Mucosa of rectum (tissue), 2 donors: ENCODE measurements around the gene FAM193B.

Source experiments
- H3K27ac ChIP-seq, 2 donors: one replicate each; pipeline ENCODE4 v1.7.0; 2013; ENCODE audit warnings: inconsistent platforms in 2 of 2, low read depth in 2 of 2, low read length in 2 of 2
- H3K27me3 ChIP-seq, 2 donors: one replicate each; pipeline ENCODE4 v1.7.0; 2013; ENCODE audit warnings: low read length in 2 of 2; ENCODE audit not compliant: control insufficient read depth in 2 of 2, insufficient read depth in 2 of 2
- H3K36me3 ChIP-seq, 2 donors: one replicate each; pipeline ENCODE4 v1.7.0; 2013; ENCODE audit warnings: low read length in 2 of 2; ENCODE audit not compliant: control insufficient read depth in 2 of 2, insufficient read depth in 2 of 2
- H3K4me1 ChIP-seq, 2 donors: one replicate each; pipeline ENCODE4 v1.7.0; 2013; ENCODE audit warnings: low read length in 2 of 2, mild to moderate bottlenecking in 1 of 2; ENCODE audit not compliant: control insufficient read depth in 2 of 2, insufficient read depth in 2 of 2
- H3K4me3 ChIP-seq, 2 donors: one replicate each; pipeline ENCODE4 v1.7.0; 2013; ENCODE audit warnings: low read length in 2 of 2
- H3K9ac ChIP-seq, 2 donors: one replicate each; pipeline ENCODE4 v1.7.0; 2013; ENCODE audit warnings: low read length in 2 of 2, low read depth in 1 of 2, mild to moderate bottlenecking in 1 of 2
- H3K9me3 ChIP-seq, 2 donors: one replicate each; pipeline ENCODE4 v1.7.0; 2013; ENCODE audit warnings: low read length in 2 of 2; ENCODE audit not compliant: control insufficient read depth in 2 of 2
- donor health status: healthy.
- donor health status: Normal muscosa, but diverticular disease.

Gene FAM193B

DNA sequence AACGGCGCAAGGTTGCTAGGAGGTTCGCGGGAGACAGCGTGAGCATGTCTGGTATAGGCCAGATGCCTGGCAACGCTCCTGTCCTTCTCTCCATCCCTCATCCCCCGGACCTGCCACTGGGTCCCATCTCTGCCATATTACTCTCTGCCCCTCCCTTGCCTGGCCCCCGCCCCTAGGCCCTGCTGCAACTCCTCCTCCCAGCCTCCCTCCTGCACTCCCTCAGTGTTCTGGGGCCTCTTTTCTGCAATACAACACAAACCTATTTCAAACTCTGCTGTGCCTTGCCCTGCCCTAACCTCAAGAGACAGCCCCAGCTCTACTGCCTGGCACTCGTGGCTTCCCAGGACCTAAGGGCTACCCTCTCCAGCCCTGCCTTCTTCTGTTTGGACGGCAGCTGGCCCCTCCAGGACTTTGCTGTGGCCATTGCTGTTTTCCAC is 72.0 kb downstream of the FAM193B start:
- Histone ChIP-seq H3K36me3 (peaks cover 6 to 8% of the 10 kb centered on the region in 2 donors), H3K4me1 (peaks cover 3 to 5% of the 10 kb centered on the region in 2 donors), H3K9me3 (no peaks in the 10 kb centered on the region), H3K27ac (no peak overlapping the region), H3K27me3 (no peaks in the 10 kb centered on the region), H3K9ac (no peak overlapping the region), H3K4me3 (no peak overlapping the region)

DNA sequence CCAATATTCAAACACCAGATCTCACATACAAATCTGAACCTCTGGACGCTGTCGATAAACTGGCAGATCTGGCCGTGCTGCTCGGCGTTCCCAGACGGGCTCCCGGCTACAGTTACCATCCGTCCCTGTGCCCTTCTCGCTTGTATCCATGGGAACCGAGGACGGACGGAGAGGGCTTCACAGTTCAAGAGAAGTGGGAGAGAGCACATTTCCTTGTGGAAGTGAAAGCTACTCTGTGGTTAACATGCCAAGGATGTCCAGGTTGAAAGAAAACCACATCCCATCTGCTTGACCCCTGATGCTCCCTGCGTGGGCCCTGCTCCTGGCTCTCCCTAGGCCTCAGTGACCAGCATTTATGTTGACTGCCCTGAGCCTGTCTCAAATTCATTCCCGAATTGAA is 74.6 kb downstream of the FAM193B start:
- peak overlapping the region; percentile 43 to 62 for H3K27ac ChIP-seq
- no peaks in the 10 kb centered on the region for H3K9me3 ChIP-seq
- peak overlapping the region in 1 of 2 donors; percentile 13 for H3K9ac ChIP-seq
- H3K4me1 ChIP-seq, result peaks cover 3 to 5% of the 10 kb centered on the region in 2 donors
- H3K36me3 ChIP-seq, result peaks cover 3% of the 10 kb centered on the region in 2 donors
- no peak overlapping the region for H3K4me3 ChIP-seq
- H3K27me3 ChIP-seq, result no peaks in the 10 kb centered on the region

DNA sequence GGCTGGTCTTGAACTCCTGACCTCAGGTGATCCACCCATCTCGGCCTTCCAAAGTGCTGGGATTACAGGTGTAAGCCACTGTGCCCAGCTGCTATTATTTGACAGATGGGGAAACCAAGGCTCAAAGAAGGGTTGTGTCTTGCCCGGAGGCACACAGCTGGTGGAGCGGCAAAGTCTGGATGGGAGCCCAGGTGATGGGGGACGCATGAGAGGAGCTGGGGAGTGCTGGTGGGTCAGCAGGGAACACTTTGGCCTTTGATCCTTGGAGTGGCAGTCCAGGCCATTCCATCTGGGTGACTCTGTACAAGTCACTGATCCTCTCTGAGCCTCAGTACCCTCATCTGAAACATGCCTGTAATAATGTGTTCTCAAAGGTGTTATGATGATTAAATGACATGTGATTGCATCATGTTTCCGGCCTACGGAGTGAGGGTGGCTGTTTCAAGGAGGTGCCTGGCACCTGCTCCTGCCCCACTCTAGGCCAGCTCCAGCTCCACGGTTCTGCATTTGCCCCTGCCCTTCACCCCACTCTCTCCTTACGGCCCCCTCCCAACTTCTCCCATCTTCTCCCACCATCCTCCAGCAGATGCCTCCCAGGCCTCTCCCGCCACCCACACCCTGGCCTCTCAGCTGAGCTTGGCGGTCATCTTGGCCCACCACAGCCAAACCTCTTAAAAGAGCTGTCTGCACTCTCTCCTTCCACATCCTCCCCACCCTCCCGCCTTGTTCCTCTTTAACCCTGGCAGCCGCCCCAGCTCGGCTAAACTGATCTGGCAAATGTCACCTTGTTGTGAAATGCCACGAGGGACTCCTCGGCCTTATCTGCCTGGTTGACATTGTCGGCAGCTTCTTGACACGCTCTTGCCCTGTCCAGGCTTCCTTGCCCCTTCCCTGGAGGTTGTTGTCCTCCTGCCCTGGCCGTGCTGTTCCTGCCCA is 75.4 kb downstream of the FAM193B start:
- H3K36me3 ChIP-seq, result peaks cover 3% of the 10 kb centered on the region in 2 donors
- no peaks in the 10 kb centered on the region for H3K9me3 ChIP-seq
- peak overlapping the region; percentile 43 to 62 for H3K27ac ChIP-seq
- H3K9ac ChIP-seq, result no peak overlapping the region
- no peak overlapping the region for H3K4me3 ChIP-seq
- no peaks in the 10 kb centered on the region for H3K27me3 ChIP-seq
- peaks cover 3 to 5% of the 10 kb centered on the region in 2 donors for H3K4me1 ChIP-seq

DNA sequence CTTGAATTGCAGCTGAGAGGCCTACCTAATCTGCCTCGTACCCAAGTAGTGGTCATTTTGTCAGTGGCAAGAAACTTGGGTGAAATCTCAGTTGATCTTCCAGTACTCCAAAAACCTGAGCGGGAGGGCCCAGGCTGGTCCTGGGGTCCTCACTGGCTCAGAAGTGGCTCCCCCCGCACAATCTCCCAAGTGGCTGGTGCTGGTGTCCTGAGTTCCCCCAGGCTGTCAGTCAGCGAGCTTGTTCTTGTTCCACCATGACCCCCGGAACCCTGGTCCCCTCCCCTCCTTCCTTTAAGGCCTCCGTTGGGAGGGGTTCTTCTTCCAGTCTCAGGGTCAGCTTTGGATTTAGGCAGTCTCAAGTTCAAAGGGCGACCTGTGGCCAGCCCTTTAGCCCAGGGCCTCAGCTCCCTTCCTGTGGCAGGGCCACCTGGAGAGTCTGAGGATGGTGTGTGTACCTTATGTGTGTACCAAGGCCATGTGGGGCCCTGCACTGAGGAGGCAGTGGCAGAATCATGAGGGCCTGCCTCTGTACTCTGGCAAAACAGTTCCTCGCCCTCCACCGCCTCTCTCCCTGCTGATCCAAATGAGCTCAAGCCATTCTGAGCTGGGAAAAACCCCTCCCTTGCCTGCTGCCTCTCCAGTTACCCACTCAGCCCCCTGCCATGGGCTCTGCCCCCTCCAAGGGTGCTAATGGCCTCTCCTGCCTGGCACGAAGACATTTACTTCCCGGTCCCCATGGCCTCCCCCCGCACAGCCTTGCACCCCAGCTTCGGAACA is 76.5 kb downstream of the FAM193B start:
- Histone ChIP-seq H3K4me1 (peaks cover 3 to 5% of the 10 kb centered on the region in 2 donors), H3K9me3 (no peaks in the 10 kb centered on the region), H3K27ac (no peak overlapping the region)

DNA sequence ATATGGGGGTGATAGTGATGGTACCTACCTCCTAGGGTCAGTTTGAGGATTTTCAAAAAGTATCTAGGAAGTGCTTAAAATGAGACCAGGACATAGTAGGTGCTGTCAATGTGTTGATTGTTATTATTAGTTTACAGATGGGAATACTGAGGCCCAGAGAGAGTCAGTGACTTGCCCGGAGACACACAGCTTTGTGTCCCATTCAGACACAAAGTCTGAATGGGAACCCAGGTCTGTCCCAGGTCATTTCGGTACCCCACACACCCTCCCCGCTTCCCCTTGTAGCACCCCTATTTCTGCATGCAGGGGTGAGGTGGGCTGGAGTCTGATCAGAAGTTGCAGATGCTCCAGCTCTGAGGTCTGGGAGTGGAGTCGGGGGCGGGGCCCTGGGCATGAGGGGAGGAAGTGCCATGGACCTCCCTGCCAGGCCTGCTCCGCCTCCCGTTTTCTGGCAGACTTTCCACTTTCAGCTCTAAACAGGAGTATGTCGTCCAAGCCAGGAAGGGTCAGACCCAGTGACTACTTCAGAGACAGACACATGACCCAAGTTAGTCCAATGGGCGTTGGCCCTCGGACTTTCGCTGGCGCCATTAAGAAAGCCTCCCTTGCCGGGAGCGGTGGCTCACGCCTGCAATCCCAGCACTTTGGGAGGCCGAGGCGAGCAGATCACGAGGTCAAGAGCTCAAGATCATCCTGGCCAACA is 77.7 kb downstream of the FAM193B start:
- Histone ChIP-seq H3K4me3 (no peak overlapping the region), H3K4me1 (peaks cover 9 to 13% of the 10 kb centered on the region in 2 donors), H3K27ac (no peak overlapping the region), H3K9me3 (no peaks in the 10 kb centered on the region), H3K36me3 (no peaks in the 10 kb centered on the region), H3K9ac (no peak overlapping the region), H3K27me3 (peaks cover 0 to 3% of the 10 kb centered on the region in 2 donors)

More for the DNA sequence above, 76.5 kb downstream of the FAM193B start:
- Histone ChIP-seq H3K4me3 (no peak overlapping the region), H3K36me3 (no peaks in the 10 kb centered on the region), H3K27me3 (no peaks in the 10 kb centered on the region), H3K9ac (no peak overlapping the region)

DNA sequence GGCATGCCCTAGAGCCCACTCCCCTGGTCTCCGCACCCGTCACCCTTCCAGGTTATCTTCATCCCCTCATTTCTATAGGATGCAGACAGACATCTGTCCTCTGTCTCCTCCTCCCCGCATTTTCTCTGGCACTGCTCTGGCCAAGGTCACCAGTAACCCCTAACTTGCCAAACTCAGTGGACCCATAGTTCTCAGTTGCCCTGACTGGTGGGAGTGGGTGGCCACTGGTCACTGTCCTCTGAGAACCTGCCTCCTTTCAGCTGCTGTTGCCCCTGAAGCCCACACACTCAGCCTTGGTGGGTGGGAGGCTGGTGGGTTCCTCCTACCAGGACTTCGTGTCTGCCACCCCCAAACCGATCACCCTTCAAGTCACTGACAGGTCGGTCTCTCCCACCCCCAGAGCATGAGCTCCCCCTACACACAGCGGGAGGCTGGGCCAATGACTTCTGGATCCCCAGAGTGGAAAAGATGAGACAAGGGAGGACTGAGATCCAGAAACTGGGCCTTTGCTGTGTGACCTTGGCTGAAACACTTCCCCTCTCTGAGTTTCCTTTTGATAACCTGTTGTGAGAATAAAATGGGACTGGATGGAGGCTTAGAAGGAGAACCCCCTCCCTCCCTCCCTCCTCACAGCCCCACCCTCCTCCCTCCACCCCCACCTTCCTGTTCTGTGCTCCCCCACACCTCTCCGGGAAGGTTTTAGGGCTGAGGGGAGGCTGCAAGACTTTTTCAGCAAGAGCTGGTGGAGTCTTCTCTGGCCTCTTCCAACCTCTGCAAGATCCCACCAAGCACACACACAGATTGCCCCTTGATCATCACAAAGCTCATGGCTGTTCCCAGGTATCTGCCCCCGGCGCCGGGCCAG is 78.6 kb downstream of the FAM193B start:
- H3K27ac ChIP-seq, result no peak overlapping the region
- H3K36me3 ChIP-seq, result no peaks in the 10 kb centered on the region
- no peak overlapping the region for H3K9ac ChIP-seq
- H3K27me3 ChIP-seq, result peaks cover 0 to 3% of the 10 kb centered on the region in 2 donors
- peaks cover 13 to 15% of the 10 kb centered on the region in 2 donors for H3K4me1 ChIP-seq
- H3K4me3 ChIP-seq, result no peak overlapping the region
- no peaks in the 10 kb centered on the region for H3K9me3 ChIP-seq

DNA sequence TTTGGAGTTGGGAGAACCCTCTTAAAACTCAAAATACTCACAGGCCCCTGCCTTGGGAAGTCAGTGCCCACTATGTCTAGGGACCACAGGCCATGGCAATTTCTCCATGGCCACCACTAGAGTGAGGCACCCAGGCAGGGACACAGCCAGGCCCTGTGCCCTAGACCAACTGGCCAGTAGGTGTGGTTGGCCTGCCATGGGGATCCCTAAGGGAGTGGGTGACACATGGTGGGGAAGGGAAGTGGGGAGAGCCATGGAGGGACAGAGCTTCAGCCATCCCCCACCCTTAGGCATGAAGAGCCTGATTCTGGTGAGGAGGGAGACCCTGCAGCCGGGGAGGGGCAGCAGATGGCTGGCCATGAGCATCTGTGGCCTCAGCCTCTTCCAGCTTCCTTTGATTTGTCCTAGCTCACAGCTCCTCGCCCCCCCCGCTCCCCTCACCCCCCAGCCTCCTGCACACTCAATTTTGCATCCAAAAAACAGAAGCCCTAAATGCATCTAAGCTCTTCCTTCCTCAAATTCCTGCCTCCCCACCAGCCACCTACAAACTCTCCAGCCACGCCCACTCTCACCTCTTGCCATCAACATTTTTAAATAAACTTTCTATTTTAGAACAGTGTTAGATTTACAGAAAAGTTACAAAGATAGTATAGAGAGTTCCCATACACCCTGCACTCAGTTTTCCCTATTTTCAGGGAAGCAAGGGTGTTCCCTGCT is 79.4 kb downstream of the FAM193B start:
- H3K4me1 ChIP-seq, result peaks cover 13 to 15% of the 10 kb centered on the region in 2 donors
- peaks cover 0 to 3% of the 10 kb centered on the region in 2 donors for H3K27me3 ChIP-seq
- H3K9me3 ChIP-seq, result no peaks in the 10 kb centered on the region
- no peak overlapping the region for H3K27ac ChIP-seq
- H3K9ac ChIP-seq, result no peak overlapping the region
- H3K36me3 ChIP-seq, result no peaks in the 10 kb centered on the region
- H3K4me3 ChIP-seq, result no peak overlapping the region

DNA sequence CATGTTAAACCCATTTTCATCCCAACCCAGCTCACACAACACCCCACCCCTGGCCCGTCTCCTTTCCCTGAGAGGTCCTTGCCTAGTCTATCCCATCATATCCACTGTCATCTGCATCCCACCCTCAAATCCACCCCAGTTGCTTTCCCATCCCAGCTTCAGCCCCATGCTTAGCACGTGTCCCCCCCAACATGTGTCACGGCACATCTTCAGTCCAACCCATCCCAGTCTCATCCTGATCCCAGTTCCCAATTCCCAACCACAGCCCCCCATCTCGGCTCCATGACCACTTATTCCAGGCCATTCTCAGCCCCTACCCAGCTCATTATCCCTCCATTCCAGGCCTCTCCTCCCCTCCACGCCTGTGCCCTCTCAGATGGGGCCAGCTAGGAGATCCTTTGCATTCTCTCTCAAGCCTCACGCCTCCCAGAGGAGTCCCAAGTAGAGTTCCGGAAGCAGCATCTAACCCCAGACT is 80.3 kb downstream of the FAM193B start:
- Histone ChIP-seq H3K4me3 (no peak overlapping the region), H3K9me3 (no peaks in the 10 kb centered on the region), H3K27ac (peak overlapping the region in 1 of 2 donors; percentile 1), H3K9ac (no peak overlapping the region), H3K36me3 (no peaks in the 10 kb centered on the region), H3K4me1 (peaks cover 9 to 15% of the 10 kb centered on the region in 2 donors), H3K27me3 (peaks cover 0 to 3% of the 10 kb centered on the region in 2 donors)
